GM12878 (cell line): ENCODE measurements around the gene KRT7. TPM values are rescaled to one million over a fixed set of nuclear protein-coding genes. Genes with fewer than 3 reads are reported as not detected.

Source experiments
- ATAC-seq: fragments of 200-7000 bp; cut with Tn5 transposase; 3 replicates; pipeline ENCODE4 v1.9.1; 2020; ENCODE audit warnings: mild to moderate bottlenecking, moderate library complexity
- BruUV-seq: library from RNA; stranded (reverse); fragments of 400-500 nt; replicated peaks from 2 replicates; lab custom pipeline; 2021; lab: Mats Ljungman, UMichigan
- CTCF ChIA-PET: fragments of 300-600 bp; sonication (Branson Sonifier 250); formaldehyde crosslinking; extraction: SDS; loops from one replicate; lab custom pipeline; 2021; ENCODE audit warnings: inconsistent platforms; lab: Yijun Ruan, JAX
- POLR2A ChIA-PET: fragments of 350-600 bp; formaldehyde crosslinking; extraction: SDS; loops from one replicate; lab custom pipeline; 2021; ENCODE audit warnings: inconsistent platforms; lab: Charles Lee
- RAD21 ChIA-PET: fragments of 300-600 bp; sonication (Branson Sonifier 250); formaldehyde crosslinking; loops from one replicate; lab custom pipeline; 2023; ENCODE audit warnings: antibody characterized with exemption; ENCODE audit not compliant: unreplicated experiment; lab: Charles Lee
- SMC1A ChIA-PET: fragments of 300-600 bp; sonication (Branson Sonifier 250); formaldehyde crosslinking; loops from one replicate; lab custom pipeline; 2023; ENCODE audit not compliant: unreplicated experiment, uncharacterized antibody; lab: Charles Lee
- DNase-seq: peaks from one replicate; pipeline ENCODE4 v3.0.0-alpha.2; 2011; ENCODE audit warnings: low read depth, low spot score
- FAIRE-seq: peaks from 3 replicates; lab custom pipeline; 2011; peaks lifted over from hg19 to GRCh38; lab: Jason Lieb, UNC
- H2AFZ ChIP-seq: 2 replicates; pipeline ENCODE4 v1.6.0; 2011; ENCODE audit warnings: low read depth, low read length, control low read depth; ENCODE audit not compliant: control insufficient read depth
- H3K27ac ChIP-seq: 2 replicates; pipeline ENCODE4 v1.5.1; 2011; ENCODE audit warnings: control low read depth; ENCODE audit not compliant: control insufficient read depth, insufficient read depth
- H3K27me3 ChIP-seq, 2 experiments: replicated peaks in 1 of 2; 2 replicates each; pipeline versions ENCODE4 v1.6.0 to v1.6.1; 2011; ENCODE audit warnings: low read length in 1 of 2; ENCODE audit not compliant: control insufficient read depth in 2 of 2, insufficient read depth in 2 of 2
- H3K36me3 ChIP-seq, 2 experiments: 2 replicates each; pipeline ENCODE4 v1.5.1; 2011; ENCODE audit warnings: low read length in 1 of 2; ENCODE audit not compliant: control insufficient read depth in 2 of 2, insufficient read depth in 2 of 2
- H3K4me1 ChIP-seq: 2 replicates; pipeline ENCODE4 v1.6.1; 2011; ENCODE audit warnings: mild to moderate bottlenecking, low read length, moderate library complexity, mixed read lengths; ENCODE audit not compliant: control insufficient read depth, insufficient read depth
- H3K4me2 ChIP-seq: 2 replicates; pipeline ENCODE4 v1.6.0; 2011; ENCODE audit warnings: control low read depth; ENCODE audit not compliant: control insufficient read depth, insufficient read depth
- H3K4me3 ChIP-seq: fragments of 200-600 bp; sonication (generic); 2 replicates; pipeline ENCODE4 v1.5.1; 2016
- H3K79me2 ChIP-seq: 2 replicates; pipeline ENCODE4 v1.6.0; 2011; ENCODE audit warnings: low read length; ENCODE audit not compliant: control insufficient read depth, insufficient read depth
- H3K9ac ChIP-seq: 2 replicates; pipeline ENCODE4 v1.8.0; 2011; ENCODE audit warnings: low read length, control low read depth, mixed read lengths; ENCODE audit not compliant: control insufficient read depth, insufficient read depth
- H3K9me3 ChIP-seq: replicated peaks from 3 replicates; pipeline ENCODE4 v1.5.1; 2011; ENCODE audit warnings: mild to moderate bottlenecking, low read length; ENCODE audit not compliant: control insufficient read depth, insufficient read depth
- H4K20me1 ChIP-seq: 2 replicates; pipeline ENCODE4 v1.6.0; 2011; ENCODE audit not compliant: control insufficient read depth, insufficient read depth
- BCL3 ChIP-seq: IDR thresholded peaks from 2 replicates; pipeline ENCODE4 v1.6.1; 2011; ENCODE audit warnings: borderline replicate concordance, low read depth, mild to moderate bottlenecking, moderate library complexity, low read length; ENCODE audit not compliant: insufficient read depth, poor library complexity, severe bottlenecking
- CHD1 ChIP-seq: IDR thresholded peaks from 2 replicates; pipeline ENCODE4 v1.6.1; 2012; ENCODE audit warnings: low read depth, low read length, improper control_type of control experiment
- IRF5 ChIP-seq: fragments of 450-650 bp; IDR thresholded peaks from 2 replicates; pipeline ENCODE4 v1.6.1; 2017; ENCODE audit warnings: borderline replicate concordance
- WGBS: methylation state at CpG from one replicate; pipeline ENCODE4 v1.1.6; 2016; ENCODE audit warnings: low lambda C conversion rate; ENCODE audit not compliant: insufficient replicate concordance, insufficient coverage; ENCODE audit errors: missing lambda C conversion rate; 5-methylcytosine and 5-hydroxymethylcytosine counted together
- in situ Hi-C: fragments of 300-500 bp; cut with MboI; formaldehyde crosslinking; loops from 9 replicates; pipeline ENCODE4 v1.14.3; 2018; ENCODE audit warnings: mixed read lengths
- intact Hi-C: fragments of 100-400 bp; cut with micrococcal nuclease; formaldehyde crosslinking; loops from one replicate; pipeline ENCODE4 v1.14.2; 2022; ENCODE audit not compliant: unreplicated experiment
- polyA plus RNA-seq, 11 experiments: library from polyadenylated mRNA; depleted of rRNA in 4 of 11; unstranded in 6 of 11; stranded (reverse) in 5 of 11; fragments of >200 nt; fragmentation: Nextera tagmentation in 4 of 11; fragmentation: Illumina TruSeq in 1 of 11; extraction: Ambion mirVana in 4 of 11; extraction: Trizol in 1 of 11; gene quantifications; 1 replicate in 1 of 11; 2 replicates in 10 of 11; pipeline versions ENCODE4 v1.2.1 to v1.2.3, GENCODE V29; 2011 to 2016; ENCODE audit warnings: inconsistent platforms in 2 of 11, missing spikeins in 2 of 11, low read depth in 1 of 11
- total RNA-seq, 4 experiments: library from RNA; depleted of rRNA in 3 of 4; stranded (reverse); fragments of >200 nt in 3 of 4; fragmentation: Illumina TruSeq in 1 of 4; extraction: Trizol in 1 of 4; gene quantifications; 2 replicates each; pipeline versions ENCODE4 v1.2.1 to v1.2.3, GENCODE V29; 2013 to 2021

The KRT7 gene
- total and polyA plus RNA-seq, 10 of the 15 experiments (the other 5 are each of a cell fraction or from before 2014, with no cell fraction given) = 0.90 to 18.7 (median 4.8) TPM

- no peak for TF ChIP-seq BCL3
- no peak for TF ChIP-seq CHD1
- no peak for TF ChIP-seq IRF5
- TF ChIP-seq, all 136 proteins: peak for 0
Measured at GRCh38 chr12:52271158-52271557, 38.1 kb downstream of the KRT7 start (continued).

- Histone ChIP-seq H3K4me2 (no peak within 1 kb of the TSS), H3K36me3 (no peaks in the 10 kb centered on the region), H3K9ac (no peak within 1 kb of the TSS), H3K79me2 (no peaks in the 10 kb centered on the region), H3K9me3 (no peaks in the 10 kb centered on the region), H3K4me3 (no peak within 1 kb of the TSS), H2AFZ (no peak within 1 kb of the TSS), H3K27ac (no peak within 1 kb of the TSS), H4K20me1 (no peaks in the 10 kb centered on the region)
- BruUV-seq = no TSS peak
- ChIA-PET RAD21 (no interaction called here), SMC1A (no interaction called here), POLR2A (no interaction called here)
- FAIRE-seq = no peak
- ATAC-seq = no peak
- no peak for DNase-seq
- 2% methylated on average over 3 of the region's 3 CpGs for WGBS
- TF ChIP-seq CHD1 = no peak
- TF ChIP-seq, all 136 proteins: peak for 0
- CTCF ChIA-PET = interaction anchor here (1.9 kb wide), 1 partner anchor 53 kb away, joined by 5 read pairs; no protein-coding TSS in a partner anchor
- no peaks in the 10 kb centered on the region for H3K4me1 ChIP-seq
- peaks cover 3 to 5% of the 10 kb centered on the region in 2 experiments; a peak in 2 of 4 replicates for H3K27me3 ChIP-seq
- in situ Hi-C loops = no loop called here
- intact Hi-C loops = no loop called here
Measured at GRCh38 chr12:52274521-52275120, 41.6 kb downstream of the KRT7 start, which contains the start of gene KRT86. TSS of gene KRT86 (plus strand) at chr12:52274645. CDS start at chr12:52301917, 27,272 bp downstream.
